Stimulated activated CD4-positive, alpha-beta T cell treated with anti-CD3 and anti-CD28 coated beads, TNF-alpha, amount 100 ng/mL, for 24 hours (primary cell): Measurements from ENCODE around the gene MCRS1.
A peak's percentile ranks its signal among the peaks of the same experiment; 100 is the strongest.

Experiments
- DNase-seq, 3 experiments: peaks; one replicate each; pipeline ENCODE4 v3.0.0-alpha.2; 2020; ENCODE audit warnings: low read depth in 3 of 3

The MCRS1 gene

DNA sequence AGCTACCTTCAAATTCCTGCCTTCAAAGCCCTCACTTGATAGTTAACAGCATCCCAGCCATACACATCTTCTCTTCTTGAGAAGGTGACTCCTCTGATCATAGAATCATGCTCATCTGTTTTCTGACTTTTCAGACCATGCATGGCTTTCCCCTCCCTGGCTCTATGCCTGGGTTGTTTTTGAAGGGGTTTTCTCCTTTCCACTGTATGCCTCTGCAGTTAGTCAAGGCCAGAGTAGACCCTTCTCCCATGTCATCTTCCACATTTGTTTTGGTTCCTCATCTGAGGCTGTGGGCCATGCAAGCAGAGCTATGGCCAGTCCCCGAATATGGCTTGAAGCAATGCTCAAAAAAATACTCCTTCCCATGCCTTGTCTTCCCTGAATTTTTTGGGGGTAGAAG lies 14.3 kb upstream of the MCRS1 start:
- no peak for DNase-seq

DNA sequence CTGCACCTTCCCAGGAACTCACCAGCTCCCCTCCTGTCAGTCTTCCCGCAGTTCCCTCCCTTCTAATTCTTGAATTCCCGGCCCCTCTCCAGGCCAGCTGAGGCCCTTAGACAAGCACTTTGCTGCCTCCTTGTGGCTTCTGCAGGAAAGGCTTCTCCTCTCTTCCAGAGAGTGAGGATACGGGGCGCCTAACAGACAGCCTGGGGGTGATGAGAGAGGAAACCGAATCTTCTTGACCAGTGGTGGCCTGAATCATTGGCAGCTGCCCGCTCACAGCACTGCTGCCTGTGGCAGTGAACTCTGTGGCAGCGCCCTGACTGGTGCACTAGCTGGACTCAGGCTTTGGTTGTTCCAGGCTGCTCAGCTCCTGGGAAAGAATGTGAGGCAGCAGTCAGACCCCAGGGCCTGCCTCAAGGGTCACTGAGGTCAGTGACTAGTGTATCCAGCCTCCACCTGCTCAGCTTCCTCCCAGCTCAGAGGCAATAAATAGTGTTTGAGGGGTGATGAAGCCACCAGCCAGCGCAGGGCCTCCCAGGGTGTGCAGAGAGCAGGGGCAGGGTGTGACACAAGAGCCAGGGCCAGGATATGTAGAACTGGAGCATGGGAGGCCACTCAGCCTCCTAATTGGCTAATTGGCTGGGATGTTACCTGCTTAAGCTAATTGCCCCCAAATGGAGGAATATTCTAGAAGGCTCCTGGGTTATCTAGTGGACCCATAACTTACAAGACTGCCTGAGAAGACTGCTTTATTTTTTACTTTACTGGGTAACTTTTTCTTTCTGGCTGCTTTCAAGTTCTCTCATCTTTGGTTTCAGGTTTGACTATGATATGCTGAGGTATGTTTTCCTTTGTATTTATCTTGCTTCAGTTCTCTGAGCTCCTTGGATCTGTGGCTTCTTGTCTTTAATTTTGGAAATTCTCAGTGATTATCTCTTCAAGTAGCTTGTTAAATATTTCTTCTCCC lies 12.9 kb upstream of the MCRS1 start:
- peak in 2 of 3 experiments; percentile 19 to 46 for DNase-seq

DNA sequence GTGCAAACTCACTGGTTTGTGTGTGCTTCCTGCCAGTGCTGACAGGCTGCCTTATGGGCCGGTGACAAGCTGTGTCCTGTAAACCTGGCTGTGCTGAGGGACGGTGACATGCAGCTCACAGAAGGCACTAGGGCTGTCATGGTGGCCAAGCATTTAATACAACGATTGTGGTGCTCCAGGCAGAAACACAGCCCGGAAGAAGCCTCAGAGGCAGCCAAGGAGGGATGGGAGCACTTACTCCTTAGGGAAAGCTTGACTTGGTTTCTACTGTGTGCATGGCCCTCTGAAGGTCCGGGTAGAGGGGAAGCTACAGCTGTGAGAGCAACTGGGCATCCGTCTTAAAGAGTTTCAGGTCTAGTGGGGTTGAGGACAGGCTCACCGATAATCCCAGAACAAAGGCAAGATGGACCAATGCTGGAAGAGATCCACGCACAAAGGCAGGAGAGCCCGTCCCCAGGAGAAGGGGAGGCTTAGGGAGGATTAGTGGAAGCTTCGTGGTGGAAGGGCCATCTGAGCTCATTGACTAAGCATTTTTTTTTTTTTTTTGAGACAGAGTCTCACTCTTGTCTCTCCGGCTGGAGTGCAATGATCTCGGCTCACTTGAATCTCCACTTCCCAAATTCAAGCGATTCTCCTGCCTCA lies 10.7 kb upstream of the MCRS1 start:
- DNase-seq = no peak

DNA sequence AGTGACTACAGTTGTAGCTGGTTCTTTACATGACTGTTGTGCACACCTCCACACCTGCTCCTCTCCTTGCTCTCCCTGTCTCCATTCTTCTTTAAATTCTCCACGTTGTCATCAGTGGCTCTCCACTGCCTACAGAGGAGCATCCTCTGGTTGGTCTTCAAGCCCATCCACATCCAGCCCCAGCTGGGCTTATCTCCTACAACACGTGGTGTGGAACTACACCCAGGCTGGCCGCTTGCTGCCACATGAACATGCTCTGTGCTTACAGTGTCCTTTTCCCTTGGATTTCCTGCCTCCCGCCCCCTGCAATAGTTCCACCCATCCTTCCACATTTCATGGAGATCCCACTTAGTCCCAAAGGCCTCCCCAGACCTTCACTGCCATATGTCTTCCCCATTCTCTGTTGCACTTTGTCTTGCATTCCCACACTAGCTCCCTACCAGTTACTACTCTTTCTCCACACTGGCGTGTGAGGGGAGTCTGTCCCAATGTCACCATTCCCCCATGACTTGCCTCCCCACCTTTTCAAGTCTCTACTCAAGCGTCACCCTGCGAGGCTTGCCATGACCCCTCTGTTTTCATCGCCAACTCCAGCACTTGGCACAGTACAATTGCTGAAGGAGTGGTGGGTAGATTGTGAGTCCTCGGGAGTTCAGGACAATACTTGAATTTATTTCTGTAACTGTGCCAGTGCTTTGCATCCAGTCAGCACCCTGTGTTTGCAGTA lies 9.8 kb upstream of the MCRS1 start:
- no peak for DNase-seq

DNA sequence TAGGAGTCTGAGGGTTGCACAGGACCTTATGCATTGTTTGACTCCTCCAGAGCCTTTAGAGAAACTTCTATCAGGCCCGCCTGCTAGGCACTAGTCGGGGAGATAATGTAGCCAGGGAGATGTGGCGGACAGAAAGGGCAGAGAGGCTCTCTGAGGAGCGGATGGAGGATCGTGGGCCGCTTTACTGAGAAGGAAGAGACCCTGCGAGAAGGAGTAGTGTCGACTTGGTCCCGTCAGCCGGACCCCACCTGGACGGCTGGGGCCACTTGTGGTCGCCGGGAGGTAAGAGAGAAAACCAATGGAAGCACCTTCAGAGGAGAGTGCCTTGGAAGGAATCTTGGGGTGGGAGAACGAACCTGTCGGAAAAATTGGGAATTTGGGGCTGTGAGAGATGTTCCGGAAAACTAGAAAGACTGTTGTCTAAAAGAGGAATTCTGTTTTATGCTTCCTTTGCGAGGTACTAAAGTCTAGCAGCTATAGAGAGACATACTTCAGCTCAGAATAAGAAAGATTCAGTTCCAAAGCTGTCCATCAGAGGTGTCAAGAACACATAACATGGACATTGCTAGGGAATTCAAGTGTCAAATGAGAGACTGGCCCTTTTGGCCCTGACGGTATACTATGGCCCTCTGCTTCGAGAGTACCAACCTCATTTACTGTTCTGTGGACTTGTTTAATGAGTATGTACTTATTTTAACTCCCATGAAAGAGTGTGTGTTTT lies 660 bp upstream of the MCRS1 start:
- no peak for DNase-seq

DNA sequence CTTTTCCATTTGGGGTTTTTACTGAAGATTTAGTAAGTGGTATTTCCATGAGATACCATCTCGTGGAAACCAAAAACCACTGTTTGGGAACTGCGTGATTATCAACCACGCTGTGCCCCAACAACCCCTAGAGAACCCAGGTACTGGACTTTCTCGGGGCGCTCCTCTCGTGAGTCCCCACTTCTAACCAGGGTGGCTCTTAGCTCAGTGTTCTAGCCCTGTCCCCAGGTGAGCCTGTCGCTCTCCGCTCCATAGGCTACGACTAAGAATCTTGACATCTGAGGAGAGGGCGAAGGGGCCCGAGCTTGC lies 686 bp downstream of the MCRS1 start:
- no peak for DNase-seq

DNA sequence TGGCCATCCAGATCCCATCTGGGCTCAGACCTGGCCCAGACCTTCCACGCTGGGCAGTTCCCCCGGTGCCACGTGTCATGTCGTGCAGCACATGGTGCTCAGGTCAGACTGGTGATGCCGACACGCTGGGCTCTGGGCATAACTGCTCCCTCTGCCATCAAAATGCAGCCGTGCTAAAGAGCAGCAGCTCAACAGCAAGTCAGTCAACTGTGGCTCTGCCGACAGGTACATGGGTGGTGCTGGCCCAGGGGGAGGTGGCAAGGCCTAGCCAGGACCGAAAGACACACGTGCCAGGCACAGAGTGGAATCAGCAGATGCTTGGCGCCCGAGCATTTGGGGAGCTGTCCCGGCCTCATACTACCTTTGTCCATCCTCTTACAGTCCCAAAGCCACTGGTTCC lies 1.6 kb downstream of the MCRS1 start:
- DNase-seq = no peak

DNA sequence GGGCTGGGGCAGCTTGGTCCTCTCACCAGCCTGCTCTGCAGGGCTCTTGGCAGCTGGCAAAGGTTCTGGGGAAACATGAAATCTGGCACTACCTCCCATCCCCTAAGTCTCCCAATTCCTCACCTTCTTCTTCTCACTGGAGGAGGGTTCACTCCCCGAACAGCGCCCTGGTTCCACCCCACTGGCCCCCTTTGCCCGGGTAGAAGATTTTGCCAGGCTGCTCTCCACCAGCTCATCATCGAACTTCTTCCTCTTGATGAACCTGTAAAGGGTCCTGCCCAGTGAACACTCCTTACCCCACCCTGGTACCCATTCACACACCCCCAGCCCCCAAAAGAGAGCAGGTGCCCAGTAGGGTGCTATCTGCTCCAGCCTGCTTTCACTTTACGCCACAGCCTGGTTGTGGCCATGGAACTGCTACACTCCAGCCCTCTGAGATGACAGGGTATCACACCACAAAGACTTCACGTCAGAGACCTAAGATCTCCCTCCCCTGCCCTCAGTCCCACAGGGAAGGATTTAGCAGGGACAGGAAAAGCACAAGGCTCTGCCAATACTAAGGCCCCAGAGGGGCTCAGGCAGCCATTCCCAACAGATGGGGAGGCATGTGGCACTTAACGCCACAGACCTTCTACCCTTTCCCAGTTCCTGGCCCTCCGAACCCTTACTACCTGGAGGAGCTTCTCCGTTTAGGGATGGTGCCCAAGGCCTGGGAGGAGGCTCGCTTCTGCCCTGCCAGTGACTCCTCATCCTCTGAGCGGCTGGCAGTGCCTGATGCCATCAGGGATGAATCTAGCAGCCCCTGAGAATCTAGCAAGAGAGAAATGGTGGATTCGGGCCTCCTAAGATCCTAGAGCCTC lies 2.3 kb downstream of the MCRS1 start:
- no peak for DNase-seq

DNA sequence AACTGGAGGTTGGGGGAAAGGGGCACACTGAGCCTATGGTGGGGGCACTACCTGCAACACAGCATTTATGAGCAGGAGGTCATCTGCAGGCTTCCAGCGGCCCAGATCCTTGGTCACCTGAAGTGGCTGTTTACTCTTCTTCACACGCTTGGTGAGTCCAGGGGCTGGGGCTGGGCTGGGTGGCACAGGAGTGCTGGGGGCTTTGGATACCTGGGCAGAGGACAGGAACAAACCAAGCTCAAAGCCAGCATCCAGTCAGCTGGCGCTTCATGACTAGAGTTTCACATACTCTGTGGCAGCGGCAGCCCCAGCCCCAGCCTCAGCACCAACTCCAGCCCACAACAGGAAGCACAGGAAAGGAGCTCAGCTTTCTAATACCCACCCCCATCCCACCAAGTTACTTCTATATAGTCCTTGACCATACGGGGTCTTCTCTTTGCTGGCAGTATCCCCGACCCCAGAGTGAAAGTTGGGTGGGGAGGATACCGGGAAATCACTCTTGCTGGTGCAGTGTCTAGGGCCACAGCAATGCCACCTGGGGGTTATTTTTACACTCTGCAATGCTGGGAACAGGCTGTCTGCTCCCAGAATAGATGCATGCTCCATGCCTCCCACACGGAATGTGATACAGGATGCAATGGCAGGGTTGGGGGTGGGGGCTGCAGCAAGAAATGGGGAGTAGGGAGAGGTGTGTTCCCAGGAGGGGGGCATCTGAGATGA lies 3.1 kb downstream of the MCRS1 start:
- no peak for DNase-seq

DNA sequence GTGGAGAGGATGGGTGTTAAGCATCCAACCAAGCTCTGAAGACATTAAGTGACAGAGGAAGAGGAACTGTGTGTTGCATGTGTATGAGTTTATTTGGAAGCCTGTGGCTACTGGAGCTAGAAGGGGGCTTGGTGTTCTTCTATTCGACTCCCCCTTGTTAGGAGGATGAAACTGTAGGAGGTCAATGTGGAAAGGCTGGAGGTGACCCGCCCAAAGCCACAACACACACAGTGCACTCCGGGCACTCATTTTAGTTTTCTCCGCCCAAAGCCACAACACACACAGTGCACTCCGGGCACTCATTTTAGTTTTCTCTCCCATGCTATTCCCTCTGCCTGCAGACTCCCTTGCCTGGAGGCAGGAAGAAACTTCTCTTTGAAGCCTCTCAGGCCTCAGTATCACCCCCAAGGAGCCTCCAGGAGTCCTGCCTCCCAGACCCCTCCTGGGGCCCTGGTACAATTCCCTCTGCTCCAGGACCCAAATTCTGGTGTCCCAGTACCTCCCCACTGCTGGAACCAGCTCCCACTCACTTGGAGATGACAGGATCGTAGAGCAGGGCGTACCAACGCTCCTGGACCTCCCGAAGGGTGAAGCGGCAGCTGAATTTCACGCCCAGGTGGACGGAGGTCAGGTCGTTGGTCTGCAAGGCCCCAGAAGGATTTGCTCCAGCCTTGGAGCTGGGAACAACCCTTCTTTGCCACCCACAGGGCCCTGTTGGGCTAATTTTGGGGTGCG lies 3.8 kb downstream of the MCRS1 start:
- no peak for DNase-seq

DNA sequence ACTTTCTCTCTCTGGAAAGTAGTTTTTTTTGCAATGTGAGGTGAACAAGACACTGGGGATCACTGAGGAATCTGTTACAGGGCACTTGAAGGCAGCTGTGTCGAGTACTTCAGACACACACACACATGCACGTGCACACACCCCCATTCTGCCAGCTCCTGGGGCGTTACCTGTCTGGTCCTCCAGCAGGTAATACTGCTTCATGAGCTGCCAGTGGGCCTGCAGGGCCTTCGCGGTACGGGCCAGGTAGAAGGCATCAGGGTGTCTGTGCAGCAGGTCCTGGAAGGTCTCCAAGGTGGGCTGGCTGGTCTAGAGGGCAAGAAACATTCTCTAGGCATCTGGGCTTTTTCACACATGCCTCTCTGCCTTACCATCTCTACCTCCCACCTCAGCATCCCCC lies 5.1 kb downstream of the MCRS1 start:
- DNase-seq = no peak

DNA sequence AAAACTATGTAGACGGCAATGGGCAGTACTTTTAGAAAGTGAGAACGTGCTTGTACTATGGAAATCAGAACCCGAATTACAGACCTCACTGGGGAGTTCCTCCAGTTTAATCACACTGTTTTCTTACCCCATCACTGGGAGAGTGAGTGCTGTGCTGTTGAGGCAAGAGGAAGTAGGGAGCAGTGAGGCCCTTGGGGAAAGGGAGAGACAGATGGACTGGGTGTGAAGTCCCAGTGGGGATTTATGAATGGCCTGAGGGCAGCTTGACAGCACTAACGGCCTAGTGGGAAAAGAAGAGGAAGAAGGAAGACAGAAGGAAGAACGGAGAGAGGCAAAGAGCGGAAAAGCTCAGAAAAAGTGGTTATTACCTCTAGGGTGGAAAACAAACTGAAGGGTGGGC lies 5.7 kb downstream of the MCRS1 start:
- DNase-seq = no peak

DNA sequence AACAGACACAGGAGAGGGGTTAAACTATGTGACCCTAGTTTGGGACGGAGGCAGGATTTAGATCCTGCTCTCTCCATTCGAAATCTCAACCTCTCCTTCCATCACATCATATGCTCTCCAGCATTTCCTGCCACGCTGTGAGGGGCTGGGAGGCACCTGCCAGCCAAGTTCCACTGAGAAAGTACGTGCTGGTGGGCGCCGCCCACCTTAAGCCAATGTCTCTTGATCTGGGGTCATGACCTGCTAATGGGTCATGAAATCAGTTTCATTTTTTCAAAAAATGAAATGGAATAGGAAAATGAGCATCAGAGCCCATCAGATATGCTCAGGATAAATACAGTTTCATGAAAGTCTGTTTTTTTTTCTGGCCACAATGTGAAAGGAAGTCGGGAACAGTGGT lies 7.2 kb downstream of the MCRS1 start:
- no peak for DNase-seq

DNA sequence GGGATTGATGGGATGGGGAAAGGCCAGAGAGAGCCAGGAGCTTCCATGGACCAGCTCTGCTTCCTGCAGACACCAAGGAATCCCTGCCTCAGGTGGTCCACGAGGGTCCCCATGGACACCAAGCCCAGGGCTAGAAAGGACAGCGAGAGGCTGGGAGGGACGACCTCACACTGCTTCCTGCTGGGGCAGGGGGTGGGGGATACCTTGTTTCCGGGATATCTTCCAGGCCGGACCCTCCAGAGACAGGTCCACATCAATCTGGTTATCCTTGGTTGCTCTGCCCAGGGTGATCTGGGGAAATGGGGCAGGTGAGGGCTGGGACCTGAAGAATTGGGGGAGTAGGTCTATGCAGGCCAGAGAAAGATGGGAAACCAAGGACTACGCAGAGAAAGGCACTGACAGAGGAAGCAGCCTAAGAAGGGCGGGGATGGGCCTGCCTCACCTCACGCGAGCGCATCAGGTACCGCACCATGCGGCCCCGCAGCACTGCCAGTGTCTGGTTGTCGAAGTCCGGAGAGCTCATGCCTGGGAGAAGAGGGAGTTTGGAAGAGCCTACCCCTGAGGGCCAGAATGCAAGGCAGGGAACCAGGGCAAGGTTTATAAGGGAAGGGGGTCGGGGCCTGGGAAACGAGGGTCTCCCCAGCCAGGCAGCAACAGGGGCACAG lies 8.8 kb downstream of the MCRS1 start:
- no peak for DNase-seq

DNA sequence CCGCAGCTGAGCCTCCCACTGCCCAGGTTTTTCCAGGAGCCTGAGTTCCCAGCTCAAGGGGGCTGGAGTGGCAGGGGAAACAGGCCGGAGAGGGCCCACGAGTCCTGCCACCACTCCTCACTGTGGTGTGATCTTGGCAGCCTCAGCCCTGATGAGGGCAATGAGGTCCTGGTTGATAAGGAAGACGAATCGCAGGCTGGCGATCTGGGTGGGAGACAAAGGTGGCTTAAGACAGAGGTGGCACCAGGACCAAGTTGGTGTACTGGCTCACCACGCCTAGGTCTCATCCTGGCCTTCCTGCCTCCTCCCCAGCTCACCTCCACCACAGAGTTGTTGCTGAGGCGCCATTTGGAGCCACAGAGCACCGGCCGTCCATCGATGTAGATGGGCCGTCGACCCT lies 9.4 kb downstream of the MCRS1 start:
- DNase-seq = no peak

DNA sequence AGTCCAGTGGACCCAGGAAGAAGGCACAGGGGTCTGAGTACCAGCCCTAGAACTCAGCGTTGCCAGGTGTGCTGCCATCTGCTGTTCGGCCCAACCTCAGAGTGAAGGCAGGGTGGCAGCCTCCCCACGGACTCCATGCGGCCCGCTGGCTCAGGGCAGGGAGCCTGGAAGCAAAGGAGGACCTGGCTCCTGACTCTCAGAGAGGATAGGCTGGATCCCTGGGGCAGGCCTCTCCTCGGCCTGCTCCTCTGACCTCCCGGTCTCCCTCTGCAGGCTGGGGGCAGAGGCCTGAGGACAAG lies 10.1 kb downstream of the MCRS1 start:
- DNase-seq = no peak

DNA sequence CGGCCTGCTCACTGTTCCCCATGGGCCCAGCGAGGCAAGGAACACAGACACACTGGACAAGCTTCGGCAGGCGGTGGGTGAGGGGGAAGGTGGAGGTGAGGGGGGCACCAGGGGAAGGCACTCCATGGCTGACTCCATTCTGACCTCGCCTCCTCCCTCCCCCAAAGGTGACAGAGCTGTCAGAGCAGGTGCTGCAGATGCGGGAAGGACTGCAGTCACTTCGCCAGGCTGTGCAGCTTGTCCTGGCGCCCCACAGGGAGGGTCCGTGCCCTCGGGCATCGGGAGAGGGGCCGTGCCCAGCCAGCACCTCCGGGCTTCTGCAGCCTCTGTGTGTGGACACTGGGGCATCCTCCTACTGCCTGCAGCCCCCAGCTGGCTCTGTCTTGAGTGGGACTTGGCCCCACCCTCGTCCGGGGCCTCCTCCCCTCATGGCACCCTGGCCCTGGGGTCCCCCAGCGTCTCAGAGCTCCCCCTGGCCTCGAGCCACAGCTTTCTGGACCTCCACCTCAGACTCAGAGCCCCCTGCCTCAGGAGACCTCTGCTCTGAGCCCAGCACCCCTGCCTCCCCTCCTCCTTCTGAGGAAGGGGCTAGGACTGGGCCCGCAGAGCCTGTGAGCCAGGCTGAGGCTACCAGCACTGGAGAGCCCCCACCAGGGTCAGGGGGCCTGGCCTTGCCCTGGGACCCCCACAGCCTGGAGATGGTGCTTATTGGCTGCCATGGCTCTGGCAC lies 10.6 kb downstream of the MCRS1 start:
- no peak for DNase-seq

DNA sequence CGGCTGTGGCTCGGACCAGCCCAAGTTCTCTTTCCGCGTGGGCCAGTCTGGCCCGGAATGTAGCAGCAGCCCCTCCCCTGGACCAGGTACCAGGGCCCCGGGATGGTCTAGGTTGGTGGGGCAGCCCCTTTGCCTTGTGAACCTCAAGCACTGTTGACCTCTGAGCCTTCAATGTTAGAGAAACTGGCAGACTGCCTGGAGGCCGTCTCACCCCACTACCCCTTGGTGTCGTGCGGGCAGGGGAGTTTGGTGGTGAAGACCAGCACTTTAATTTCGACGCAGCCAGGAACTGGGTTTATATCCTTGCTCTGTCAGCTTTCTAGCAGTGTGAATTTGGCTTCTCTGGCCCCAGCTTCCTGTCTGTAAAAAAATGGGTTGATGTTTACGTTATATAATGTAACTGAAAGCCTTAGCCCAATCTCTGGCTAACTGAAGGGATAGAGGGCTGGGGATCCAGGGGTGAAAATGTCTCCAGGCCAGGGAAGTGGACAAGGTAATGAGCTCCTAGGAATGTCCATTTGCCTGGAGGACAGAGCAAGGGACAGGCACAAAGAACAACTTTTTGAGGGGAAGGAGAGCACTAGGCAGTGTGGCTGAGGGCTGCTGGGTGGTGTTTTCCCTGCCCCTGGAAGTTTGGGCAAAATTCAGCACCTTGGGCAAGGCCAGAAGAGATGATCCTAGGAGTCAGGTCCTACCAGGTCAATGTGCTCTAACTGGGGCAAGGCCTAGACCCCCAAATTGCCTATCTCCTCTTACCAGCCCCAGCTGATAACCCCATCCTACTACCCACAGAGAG lies 11.4 kb downstream of the MCRS1 start:
- DNase-seq = no peak
